HepG2 (cell line): Measurements from ENCODE around the gene MEX3A. TPM values are rescaled to one million over a fixed set of nuclear protein-coding genes. Genes with fewer than 3 reads are reported as not detected.
A peak's percentile ranks its signal among the peaks of the same experiment; 100 is the strongest.

ENCODE experiments used
- CBFB ChIP-seq: sonication (generic); formaldehyde crosslinking; IDR thresholded peaks from 2 replicates; pipeline ENCODE4 v1.4.0; 2020; ENCODE audit warnings: missing genetic modification reagents
- HHEX ChIP-seq: IDR thresholded peaks from 2 replicates; pipeline ENCODE4 v1.6.1; 2016; ENCODE audit warnings: control low read depth
- IRX3 ChIP-seq: sonication (generic); formaldehyde crosslinking; IDR thresholded peaks from 2 replicates; pipeline ENCODE4 v1.8.1; 2023; ENCODE audit warnings: mild to moderate bottlenecking, low read depth, missing genetic modification reagents, borderline replicate concordance
- JDP2 ChIP-seq: sonication (generic); formaldehyde crosslinking; IDR thresholded peaks from 2 replicates; pipeline ENCODE4 v1.8.1; 2022; ENCODE audit warnings: missing genetic modification reagents, borderline replicate concordance
- KDM6A ChIP-seq: IDR thresholded peaks from 2 replicates; pipeline ENCODE4 v1.6.1; 2016; ENCODE audit warnings: low read depth
- KLF6 ChIP-seq: IDR thresholded peaks from 2 replicates; pipeline ENCODE4 v1.8.0; 2016; ENCODE audit warnings: missing biosample characterization, missing genetic modification reagents
- MIXL1 ChIP-seq: IDR thresholded peaks from 2 replicates; pipeline ENCODE4 v1.6.1; 2016
- NCOR1 ChIP-seq: fragments of 200-600 bp; sonication (generic); IDR thresholded peaks from 2 replicates; pipeline ENCODE4 v1.7.0; 2017; ENCODE audit warnings: antibody characterized with exemption, low read length, borderline replicate concordance
- NFE2L1 ChIP-seq: sonication (generic); formaldehyde crosslinking; IDR thresholded peaks from 2 replicates; pipeline ENCODE4 v1.4.0; 2020; ENCODE audit warnings: missing genetic modification reagents, mild to moderate bottlenecking, borderline replicate concordance
- PAF1 ChIP-seq: IDR thresholded peaks from 2 replicates; pipeline ENCODE4 v1.6.1; 2016; ENCODE audit warnings: missing genetic modification reagents, missing compliant biosample characterization
- RELA ChIP-seq: sonication (generic); formaldehyde crosslinking; IDR thresholded peaks from 2 replicates; pipeline ENCODE4 v1.4.0; 2020; ENCODE audit warnings: missing genetic modification reagents
- RFXANK ChIP-seq: IDR thresholded peaks from 2 replicates; pipeline ENCODE4 v1.6.1; 2016
- SALL2 ChIP-seq: sonication (generic); formaldehyde crosslinking; IDR thresholded peaks from 2 replicates; pipeline ENCODE4 v1.8.1; 2023; ENCODE audit warnings: mild to moderate bottlenecking, missing genetic modification reagents, inconsistent platforms
- SNAI1 ChIP-seq: sonication (generic); formaldehyde crosslinking; IDR thresholded peaks from 2 replicates; pipeline ENCODE4 v1.5.0; 2020; ENCODE audit warnings: mild to moderate bottlenecking, missing genetic modification reagents, borderline replicate concordance
- TBP ChIP-seq: sonication (generic); formaldehyde crosslinking; IDR thresholded peaks from 2 replicates; pipeline ENCODE4 v1.5.0; 2020; ENCODE audit warnings: missing genetic modification reagents
- THAP11 ChIP-seq: IDR thresholded peaks from 2 replicates; pipeline ENCODE4 v1.6.1; 2016; ENCODE audit warnings: missing biosample characterization, missing genetic modification reagents
- TMF1 ChIP-seq: sonication (generic); formaldehyde crosslinking; IDR thresholded peaks from 2 replicates; pipeline ENCODE4 v1.8.1; 2022; ENCODE audit warnings: low read depth, missing genetic modification reagents
- ZBTB8A ChIP-seq: sonication (generic); formaldehyde crosslinking; IDR thresholded peaks from 2 replicates; pipeline ENCODE4 v1.4.0; 2020; ENCODE audit warnings: mild to moderate bottlenecking, low read depth, missing genetic modification reagents, borderline replicate concordance
- ZC3H4 ChIP-seq: sonication (generic); formaldehyde crosslinking; IDR thresholded peaks from 2 replicates; pipeline ENCODE4 v1.4.0; 2020; ENCODE audit warnings: missing genetic modification reagents, borderline replicate concordance
- ZNF256 ChIP-seq: sonication (generic); formaldehyde crosslinking; conservative IDR thresholded peaks from 2 replicates; pipeline ENCODE4 v1.4.0; 2020; ENCODE audit warnings: missing genetic modification reagents
- ZNF326 ChIP-seq: sonication (generic); formaldehyde crosslinking; IDR thresholded peaks from 2 replicates; pipeline ENCODE4 v1.4.0; 2020; ENCODE audit warnings: missing genetic modification reagents, borderline replicate concordance
- ZNF33A ChIP-seq: sonication (generic); formaldehyde crosslinking; IDR thresholded peaks from 2 replicates; pipeline ENCODE4 v1.5.1; 2020; ENCODE audit warnings: missing genetic modification reagents, mild to moderate bottlenecking, moderate library complexity, borderline replicate concordance
- ZNF350 ChIP-seq: sonication (generic); formaldehyde crosslinking; IDR thresholded peaks from 2 replicates; pipeline ENCODE4 v1.4.0; 2020; ENCODE audit warnings: mild to moderate bottlenecking, low read depth, missing genetic modification reagents, borderline replicate concordance
- ZNF580 ChIP-seq: IDR thresholded peaks from 2 replicates; pipeline ENCODE4 v1.6.1; 2016; ENCODE audit warnings: low read depth, borderline replicate concordance
- ZNF589 ChIP-seq: sonication (generic); formaldehyde crosslinking; conservative IDR thresholded peaks from 2 replicates; pipeline ENCODE4 v1.8.0; 2022; ENCODE audit warnings: mild to moderate bottlenecking, moderate library complexity, missing genetic modification reagents
- ZSCAN12 ChIP-seq: sonication (generic); formaldehyde crosslinking; IDR thresholded peaks from 2 replicates; pipeline ENCODE4 v1.9.0; 2021; ENCODE audit warnings: mild to moderate bottlenecking, missing genetic modification reagents
- polyA plus RNA-seq, 8 experiments: library from polyadenylated mRNA; depleted of rRNA in 3 of 8; stranded (reverse) in 7 of 8; unstranded in 1 of 8; fragments of >200 nt; fragmentation: Illumina TruSeq in 4 of 8; extraction: Trizol in 4 of 8; gene quantifications; 2 replicates each; pipeline versions ENCODE4 v1.2.1 to v1.2.3, GENCODE V29; 2011 to 2016; ENCODE audit warnings: low read depth in 4 of 8, missing spikeins in 1 of 8, mixed read lengths in 1 of 8; ENCODE audit not compliant: insufficient read depth in 1 of 8
- total RNA-seq, 5 experiments: library from RNA; depleted of rRNA; stranded (reverse); fragments of >200 nt; fragmentation: Illumina TruSeq; extraction: Trizol; gene quantifications; 2 replicates each; pipeline ENCODE4 v1.2.3, GENCODE V29; 2016; ENCODE audit warnings: low read depth in 1 of 5
- TF ChIP-seq, protein P1 (sequence below): sonication (generic); formaldehyde crosslinking; IDR thresholded peaks from 2 replicates; pipeline ENCODE4 v1.5.1; 2020; ENCODE audit warnings: mild to moderate bottlenecking, missing genetic modification reagents, moderate library complexity
- TF ChIP-seq, protein P2 (sequence below): IDR thresholded peaks from 2 replicates; pipeline ENCODE4 v1.4.0; 2020; ENCODE audit warnings: mild to moderate bottlenecking, missing genetic modification reagents

MEX3A gene
- total and polyA plus RNA-seq, 2 of the 13 experiments (the other 11 are each of a cell fraction or from before 2014, with no cell fraction given), result 7.6 to 9.1 TPM

DNA sequence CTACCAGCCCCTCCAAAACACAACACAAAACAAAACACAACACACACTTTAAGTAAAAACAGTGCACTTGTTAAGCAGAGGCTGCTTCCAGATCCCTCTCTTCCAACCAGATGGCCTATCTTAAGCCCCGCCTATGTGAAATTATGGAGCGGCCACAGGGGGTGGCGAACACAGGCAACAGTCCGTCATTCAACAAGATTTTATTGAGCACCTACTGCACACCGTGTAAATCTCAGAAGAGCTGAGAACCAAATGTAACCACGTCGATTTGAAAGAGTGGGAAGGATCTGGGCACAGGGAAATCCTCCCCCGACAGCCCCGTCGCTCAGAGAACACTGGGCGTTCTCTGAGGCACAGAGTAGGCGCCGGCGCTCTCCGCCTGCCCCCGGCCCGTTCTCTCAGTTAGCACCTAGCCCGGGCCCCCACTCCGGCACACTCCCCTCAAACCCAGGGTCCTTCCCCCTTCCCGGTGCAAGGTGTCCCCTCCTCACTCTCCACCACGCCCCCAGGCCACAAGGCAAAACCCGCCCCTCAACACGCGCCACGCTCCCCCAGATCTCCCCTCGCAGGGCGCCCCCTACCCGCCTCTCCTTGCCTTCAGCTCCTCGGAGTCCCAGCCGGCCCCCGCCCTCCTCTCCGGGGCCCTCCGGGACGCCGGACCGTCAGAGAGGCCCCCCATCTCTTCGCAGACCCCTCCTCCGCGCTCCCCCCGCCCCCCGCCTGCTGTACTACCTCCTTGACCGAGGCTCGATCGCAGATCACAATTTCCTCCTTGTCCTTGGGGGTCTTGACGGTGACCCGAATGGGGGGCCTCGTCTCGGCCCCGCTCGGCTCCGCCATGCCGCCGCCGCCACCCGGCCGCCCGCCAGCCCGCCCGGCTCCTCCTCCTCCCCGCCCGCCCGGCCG, 29.1 kb downstream of the MEX3A start (continued):
- TF ChIP-seq, protein P1, sequence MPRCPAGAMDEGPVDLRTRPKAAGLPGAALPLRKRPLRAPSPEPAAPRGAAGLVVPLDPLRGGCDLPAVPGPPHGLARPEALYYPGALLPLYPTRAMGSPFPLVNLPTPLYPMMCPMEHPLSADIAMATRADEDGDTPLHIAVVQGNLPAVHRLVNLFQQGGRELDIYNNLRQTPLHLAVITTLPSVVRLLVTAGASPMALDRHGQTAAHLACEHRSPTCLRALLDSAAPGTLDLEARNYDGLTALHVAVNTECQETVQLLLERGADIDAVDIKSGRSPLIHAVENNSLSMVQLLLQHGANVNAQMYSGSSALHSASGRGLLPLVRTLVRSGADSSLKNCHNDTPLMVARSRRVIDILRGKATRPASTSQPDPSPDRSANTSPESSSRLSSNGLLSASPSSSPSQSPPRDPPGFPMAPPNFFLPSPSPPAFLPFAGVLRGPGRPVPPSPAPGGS (CRISPR knock-in tag), result no peak
- TF ChIP-seq IRX3 (CRISPR knock-in tag) (no peak), NCOR1 (no peak), ZNF256 (CRISPR knock-in tag) (no peak), ZNF33A (CRISPR knock-in tag) (no peak), ZNF589 (no peak), SNAI1 (CRISPR knock-in tag) (no peak), ZNF326 (no peak), PAF1 (CRISPR knock-in tag) (no peak), TBP (CRISPR knock-in tag) (no peak), KDM6A (CRISPR knock-in tag) (no peak), MIXL1 (CRISPR knock-in tag) (0 out of 2 replicates have a peak, but pooled peaks have one; percentile 12), ZC3H4 (CRISPR knock-in tag) (no peak), ZBTB8A (CRISPR knock-in tag) (no peak), ZNF350 (CRISPR knock-in tag) (no peak), KLF6 (CRISPR knock-in tag) (no peak), CBFB (no peak), JDP2 (no peak), ZSCAN12 (CRISPR knock-in tag) (no peak), ZNF580 (CRISPR knock-in tag) (peak; percentile 21; the same call in 1 of the 2 replicates), SALL2 (CRISPR knock-in tag) (no peak), THAP11 (CRISPR knock-in tag) (peak; percentile 75), RFXANK (CRISPR knock-in tag) (no peak), RELA (CRISPR knock-in tag) (no peak), TMF1 (CRISPR knock-in tag) (no peak), NFE2L1 (CRISPR knock-in tag) (no peak), HHEX (CRISPR knock-in tag) (no peak)
- TF ChIP-seq, protein P2, sequence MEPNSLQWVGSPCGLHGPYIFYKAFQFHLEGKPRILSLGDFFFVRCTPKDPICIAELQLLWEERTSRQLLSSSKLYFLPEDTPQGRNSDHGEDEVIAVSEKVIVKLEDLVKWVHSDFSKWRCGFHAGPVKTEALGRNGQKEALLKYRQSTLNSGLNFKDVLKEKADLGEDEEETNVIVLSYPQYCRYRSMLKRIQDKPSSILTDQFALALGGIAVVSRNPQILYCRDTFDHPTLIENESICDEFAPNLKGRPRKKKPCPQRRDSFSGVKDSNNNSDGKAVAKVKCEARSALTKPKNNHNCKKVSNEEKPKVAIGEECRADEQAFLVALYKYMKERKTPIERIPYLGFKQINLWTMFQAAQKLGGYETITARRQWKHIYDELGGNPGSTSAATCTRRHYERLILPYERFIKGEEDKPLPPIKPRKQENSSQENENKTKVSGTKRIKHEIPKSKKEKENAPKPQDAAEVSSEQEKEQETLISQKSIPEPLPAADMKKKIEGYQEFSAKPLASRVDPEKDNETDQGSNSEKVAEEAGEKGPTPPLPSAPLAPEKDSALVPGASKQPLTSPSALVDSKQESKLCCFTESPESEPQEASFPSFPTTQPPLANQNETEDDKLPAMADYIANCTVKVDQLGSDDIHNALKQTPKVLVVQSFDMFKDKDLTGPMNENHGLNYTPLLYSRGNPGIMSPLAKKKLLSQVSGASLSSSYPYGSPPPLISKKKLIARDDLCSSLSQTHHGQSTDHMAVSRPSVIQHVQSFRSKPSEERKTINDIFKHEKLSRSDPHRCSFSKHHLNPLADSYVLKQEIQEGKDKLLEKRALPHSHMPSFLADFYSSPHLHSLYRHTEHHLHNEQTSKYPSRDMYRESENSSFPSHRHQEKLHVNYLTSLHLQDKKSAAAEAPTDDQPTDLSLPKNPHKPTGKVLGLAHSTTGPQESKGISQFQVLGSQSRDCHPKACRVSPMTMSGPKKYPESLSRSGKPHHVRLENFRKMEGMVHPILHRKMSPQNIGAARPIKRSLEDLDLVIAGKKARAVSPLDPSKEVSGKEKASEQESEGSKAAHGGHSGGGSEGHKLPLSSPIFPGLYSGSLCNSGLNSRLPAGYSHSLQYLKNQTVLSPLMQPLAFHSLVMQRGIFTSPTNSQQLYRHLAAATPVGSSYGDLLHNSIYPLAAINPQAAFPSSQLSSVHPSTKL (CRISPR knock-in tag), result peak; percentile 31; the same call in 1 of the 2 replicates
